K562 (cell line): Measurements from ENCODE around the gene USP48. TPM values are rescaled to one million over a fixed set of nuclear protein-coding genes. Genes with fewer than 3 reads are reported as not detected.
A peak's percentile ranks its signal among the peaks of the same experiment; 100 is the strongest.

Experiments used
- ATAC-seq: fragments of 200-7000 bp; cut with Tn5 transposase; 3 replicates; pipeline ENCODE4 v1.9.1; 2020; ENCODE audit warnings: moderate library complexity
- BruUV-seq: library from RNA; stranded (reverse); fragments of 400-500 nt; replicated peaks from 2 replicates; lab custom pipeline; 2021; lab: Mats Ljungman, UMichigan
- CTCF ChIA-PET: fragments of 300-600 bp; formaldehyde crosslinking; extraction: SDS; loops from one replicate; lab custom pipeline; 2021; ENCODE audit warnings: low intra/inter-chr PET ratio; lab: Yijun Ruan, JAX
- POLR2A ChIA-PET: fragments of 300-600, 350-650 bp; sonication (Branson Sonifier 250); formaldehyde crosslinking; extraction: SDS; loops from one replicate; lab custom pipeline; 2021; ENCODE audit warnings: antibody characterized with exemption, inconsistent platforms; lab: Yijun Ruan, JAX
- DNase-seq, 4 experiments: peaks; one replicate each; pipeline versions ENCODE4 v3.0.0 to v3.0.0-alpha.2; 2011 to 2018; ENCODE audit warnings: low spot score in 3 of 4, mixed read lengths in 3 of 4; ENCODE audit errors: extremely low read depth in 1 of 4
- FAIRE-seq: peaks from 2 replicates; lab custom pipeline; 2011; peaks lifted over from hg19 to GRCh38; lab: Jason Lieb, UNC
- H2AFZ ChIP-seq: 2 replicates; pipeline ENCODE4 v1.6.0; 2011; ENCODE audit warnings: low read depth, low read length, control low read depth, inconsistent platforms
- H3K27ac ChIP-seq: fragments of 200-600 bp; 3 replicates; pipeline ENCODE4 v1.8.0; 2011; ENCODE audit warnings: low read depth, mild to moderate bottlenecking, control low read depth, inconsistent platforms, low read length, moderate library complexity, mixed read lengths; ENCODE audit errors: extremely low read depth
- H3K27me3 ChIP-seq, 2 experiments: fragments of 300-600 bp in 1 of 2; 2 replicates in 1 of 2; 3 replicates in 1 of 2; pipeline versions ENCODE4 v1.6.0 to v1.8.0; 2011; ENCODE audit warnings: inconsistent platforms in 2 of 2, low read length in 2 of 2, mild to moderate bottlenecking in 1 of 2, mixed read lengths in 1 of 2, moderate library complexity in 1 of 2; ENCODE audit not compliant: control insufficient read depth in 2 of 2, insufficient read depth in 2 of 2
- H3K36me3 ChIP-seq: fragments of 300-600 bp; 3 replicates; pipeline ENCODE4 v1.8.0; 2011; ENCODE audit warnings: mild to moderate bottlenecking, low read length, inconsistent platforms; ENCODE audit not compliant: control insufficient read depth, insufficient read depth
- H3K4me1 ChIP-seq, 2 experiments: fragments of 200-600 bp in 1 of 2; replicated peaks in 1 of 2; 2 replicates in 1 of 2; 3 replicates in 1 of 2; pipeline versions ENCODE4 v1.5.1 to v1.8.0; 2011; ENCODE audit warnings: inconsistent platforms in 2 of 2, low read length in 2 of 2, mild to moderate bottlenecking in 1 of 2, mixed read lengths in 1 of 2, moderate library complexity in 1 of 2; ENCODE audit not compliant: control insufficient read depth in 2 of 2, insufficient read depth in 2 of 2
- H3K4me2 ChIP-seq: 2 replicates; pipeline ENCODE4 v1.6.1; 2011; ENCODE audit warnings: low read length, control low read depth, inconsistent platforms, mixed read lengths; ENCODE audit not compliant: insufficient read depth
- H3K4me3 ChIP-seq: fragments of 200-600 bp; sonication (generic), shearing (Covaris generic); 2 replicates; pipeline ENCODE4 v1.5.1; 2016; ENCODE audit warnings: control low read depth, inconsistent platforms
- H3K79me2 ChIP-seq: fragments of 200-600 bp; 3 replicates; pipeline ENCODE4 v1.8.0; 2011; ENCODE audit warnings: low read length, inconsistent platforms; ENCODE audit not compliant: control insufficient read depth, insufficient read depth
- H3K9ac ChIP-seq, 2 experiments: 2 replicates each; pipeline versions ENCODE4 v1.6.0 to v1.6.1; 2011; ENCODE audit warnings: low read depth in 2 of 2, low read length in 2 of 2, control low read depth in 1 of 2, inconsistent platforms in 1 of 2, mild to moderate bottlenecking in 1 of 2, mixed read lengths in 1 of 2; ENCODE audit not compliant: insufficient read depth in 1 of 2
- H3K9me1 ChIP-seq: one replicate; pipeline ENCODE4 v1.6.0; 2011; ENCODE audit warnings: inconsistent platforms, mild to moderate bottlenecking, low read length, moderate library complexity; ENCODE audit not compliant: control insufficient read depth, insufficient read depth
- H3K9me3 ChIP-seq: replicated peaks from 2 replicates; pipeline ENCODE4 v1.5.1; 2011; ENCODE audit warnings: low read depth, low read length, inconsistent platforms; ENCODE audit not compliant: control insufficient read depth, insufficient read depth
- H4K20me1 ChIP-seq: replicated peaks from 2 replicates; pipeline ENCODE4 v1.6.1; 2011; ENCODE audit warnings: low read length, inconsistent platforms, mixed read lengths; ENCODE audit not compliant: control insufficient read depth, insufficient read depth
- BHLHE40 ChIP-seq: IDR thresholded peaks from 2 replicates; pipeline ENCODE4 v1.6.1; 2011; ENCODE audit warnings: low read length, improper control_type of control experiment
- EP300 ChIP-seq: IDR thresholded peaks from 2 replicates; pipeline ENCODE4 v1.6.1; 2012; ENCODE audit warnings: low read length, improper control_type of control experiment
- ETV5 ChIP-seq: sonication (generic); formaldehyde crosslinking; IDR thresholded peaks from 2 replicates; pipeline ENCODE4 v1.4.0; 2020; ENCODE audit warnings: low read depth, mild to moderate bottlenecking, missing genetic modification reagents
- JUND ChIP-seq, 2 experiments: IDR thresholded peaks; 2 replicates in 1 of 2; 3 replicates in 1 of 2; pipeline ENCODE4 v1.6.1; 2011; ENCODE audit warnings: borderline replicate concordance in 2 of 2, low read depth in 2 of 2, low read length in 2 of 2, improper control_type of control experiment in 1 of 2, missing biosample characterization in 1 of 2, missing genetic modification characterization in 1 of 2, missing genetic modification reagents in 1 of 2
- PBX2 ChIP-seq, 2 experiments: IDR thresholded peaks in 1 of 2; conservative IDR thresholded peaks in 1 of 2; 2 replicates each; pipeline ENCODE4 v1.6.1; 2016; ENCODE audit warnings: low read depth in 2 of 2, mild to moderate bottlenecking in 1 of 2, missing compliant biosample characterization in 1 of 2, missing genetic modification characterization in 1 of 2, moderate library complexity in 1 of 2
- USF1 ChIP-seq: sonication (generic); formaldehyde crosslinking; IDR thresholded peaks from 2 replicates; pipeline ENCODE4 v1.9.0; 2022; ENCODE audit warnings: mild to moderate bottlenecking, missing genetic modification reagents
- WGBS: fragments of 100-300 bp; shearing (Covaris generic); methylation state at CpG from one replicate; pipeline ENCODE4 v1.1.6; 2016; ENCODE audit warnings: low coverage, mixed read lengths; ENCODE audit not compliant: insufficient coverage; ENCODE audit errors: missing lambda C conversion rate; 5-methylcytosine and 5-hydroxymethylcytosine counted together
- in situ Hi-C: fragments of 300-500 bp; cut with MboI; formaldehyde crosslinking; loops from 4 replicates; pipeline ENCODE4 v1.15.0; 2018; ENCODE audit warnings: inconsistent platforms, mixed read lengths
- intact Hi-C: fragments of 100-400 bp; cut with micrococcal nuclease; formaldehyde crosslinking; loops from 2 replicates; pipeline ENCODE4 v1.14.2; 2022
- polyA plus RNA-seq, 8 experiments: library from polyadenylated mRNA; depleted of rRNA in 4 of 8; stranded (reverse) in 5 of 8; unstranded in 3 of 8; fragments of >200 nt; fragmentation: Nextera tagmentation in 2 of 8; fragmentation: Illumina TruSeq in 1 of 8; extraction: Ambion mirVana in 2 of 8; extraction: Trizol in 1 of 8; gene quantifications; 2 replicates each; pipeline versions ENCODE4 v1.2.1 to v1.2.3, GENCODE V29; 2011 to 2014; ENCODE audit warnings: inconsistent platforms in 1 of 8, missing spikeins in 1 of 8
- total RNA-seq, 7 experiments: library from RNA; depleted of rRNA in 6 of 7; stranded (reverse); fragments of >200 nt in 6 of 7; fragmentation: Illumina TruSeq in 2 of 7; extraction: Trizol in 2 of 7; gene quantifications; 2 replicates each; pipeline versions ENCODE4 v1.2.1 to v1.2.3, GENCODE V29; 2011 to 2021; ENCODE audit warnings: low replicate concordance in 1 of 7
- TF ChIP-seq, protein P1 (sequence below): fragments of 450-650 bp; IDR thresholded peaks from 2 replicates; pipeline ENCODE4 v1.6.1; 2016; ENCODE audit warnings: low read depth

USP48 gene
- total and polyA plus RNA-seq, 9 of the 15 experiments (the other 6 are each of a cell fraction or from before 2014, with no cell fraction given), result 23.3 to 123 (median 106) TPM

GRCh38 chr1:21638531-21639341 is 144.2 kb downstream of the USP48 start:
- 15% methylated on average over 10 of the region's 10 CpGs for WGBS
- peak overlapping the region; percentile 67 for H3K4me2 ChIP-seq
- BruUV-seq, result no TSS peak
- TF ChIP-seq PBX2 (CRISPR knock-in tag; IDR thresholded peaks at IDR 0.05; ENCODE audit: low read depth) (no peak), PBX2 (tag; conservative IDR thresholded peaks at IDR 0.05; ENCODE audit: low read depth) (0 out of 2 replicates have a peak, but pooled peaks have one; percentile 27), ETV5 (CRISPR knock-in tag) (0 out of 2 replicates have a peak, but pooled peaks have one; percentile 23), BHLHE40 (peak; percentile 82), EP300 (peak; percentile 72), JUND (IDR thresholded peaks at IDR 0.05; ENCODE audit: borderline replicate concordance, low read depth, low read length) (peak; percentile 99), JUND (tag; IDR thresholded peaks at IDR 0.05; ENCODE audit: borderline replicate concordance, low read depth, low read length) (peak; percentile 99), USF1 (0 out of 2 replicates have a peak, but pooled peaks have one; percentile 38)
- TF ChIP-seq, protein P1, sequence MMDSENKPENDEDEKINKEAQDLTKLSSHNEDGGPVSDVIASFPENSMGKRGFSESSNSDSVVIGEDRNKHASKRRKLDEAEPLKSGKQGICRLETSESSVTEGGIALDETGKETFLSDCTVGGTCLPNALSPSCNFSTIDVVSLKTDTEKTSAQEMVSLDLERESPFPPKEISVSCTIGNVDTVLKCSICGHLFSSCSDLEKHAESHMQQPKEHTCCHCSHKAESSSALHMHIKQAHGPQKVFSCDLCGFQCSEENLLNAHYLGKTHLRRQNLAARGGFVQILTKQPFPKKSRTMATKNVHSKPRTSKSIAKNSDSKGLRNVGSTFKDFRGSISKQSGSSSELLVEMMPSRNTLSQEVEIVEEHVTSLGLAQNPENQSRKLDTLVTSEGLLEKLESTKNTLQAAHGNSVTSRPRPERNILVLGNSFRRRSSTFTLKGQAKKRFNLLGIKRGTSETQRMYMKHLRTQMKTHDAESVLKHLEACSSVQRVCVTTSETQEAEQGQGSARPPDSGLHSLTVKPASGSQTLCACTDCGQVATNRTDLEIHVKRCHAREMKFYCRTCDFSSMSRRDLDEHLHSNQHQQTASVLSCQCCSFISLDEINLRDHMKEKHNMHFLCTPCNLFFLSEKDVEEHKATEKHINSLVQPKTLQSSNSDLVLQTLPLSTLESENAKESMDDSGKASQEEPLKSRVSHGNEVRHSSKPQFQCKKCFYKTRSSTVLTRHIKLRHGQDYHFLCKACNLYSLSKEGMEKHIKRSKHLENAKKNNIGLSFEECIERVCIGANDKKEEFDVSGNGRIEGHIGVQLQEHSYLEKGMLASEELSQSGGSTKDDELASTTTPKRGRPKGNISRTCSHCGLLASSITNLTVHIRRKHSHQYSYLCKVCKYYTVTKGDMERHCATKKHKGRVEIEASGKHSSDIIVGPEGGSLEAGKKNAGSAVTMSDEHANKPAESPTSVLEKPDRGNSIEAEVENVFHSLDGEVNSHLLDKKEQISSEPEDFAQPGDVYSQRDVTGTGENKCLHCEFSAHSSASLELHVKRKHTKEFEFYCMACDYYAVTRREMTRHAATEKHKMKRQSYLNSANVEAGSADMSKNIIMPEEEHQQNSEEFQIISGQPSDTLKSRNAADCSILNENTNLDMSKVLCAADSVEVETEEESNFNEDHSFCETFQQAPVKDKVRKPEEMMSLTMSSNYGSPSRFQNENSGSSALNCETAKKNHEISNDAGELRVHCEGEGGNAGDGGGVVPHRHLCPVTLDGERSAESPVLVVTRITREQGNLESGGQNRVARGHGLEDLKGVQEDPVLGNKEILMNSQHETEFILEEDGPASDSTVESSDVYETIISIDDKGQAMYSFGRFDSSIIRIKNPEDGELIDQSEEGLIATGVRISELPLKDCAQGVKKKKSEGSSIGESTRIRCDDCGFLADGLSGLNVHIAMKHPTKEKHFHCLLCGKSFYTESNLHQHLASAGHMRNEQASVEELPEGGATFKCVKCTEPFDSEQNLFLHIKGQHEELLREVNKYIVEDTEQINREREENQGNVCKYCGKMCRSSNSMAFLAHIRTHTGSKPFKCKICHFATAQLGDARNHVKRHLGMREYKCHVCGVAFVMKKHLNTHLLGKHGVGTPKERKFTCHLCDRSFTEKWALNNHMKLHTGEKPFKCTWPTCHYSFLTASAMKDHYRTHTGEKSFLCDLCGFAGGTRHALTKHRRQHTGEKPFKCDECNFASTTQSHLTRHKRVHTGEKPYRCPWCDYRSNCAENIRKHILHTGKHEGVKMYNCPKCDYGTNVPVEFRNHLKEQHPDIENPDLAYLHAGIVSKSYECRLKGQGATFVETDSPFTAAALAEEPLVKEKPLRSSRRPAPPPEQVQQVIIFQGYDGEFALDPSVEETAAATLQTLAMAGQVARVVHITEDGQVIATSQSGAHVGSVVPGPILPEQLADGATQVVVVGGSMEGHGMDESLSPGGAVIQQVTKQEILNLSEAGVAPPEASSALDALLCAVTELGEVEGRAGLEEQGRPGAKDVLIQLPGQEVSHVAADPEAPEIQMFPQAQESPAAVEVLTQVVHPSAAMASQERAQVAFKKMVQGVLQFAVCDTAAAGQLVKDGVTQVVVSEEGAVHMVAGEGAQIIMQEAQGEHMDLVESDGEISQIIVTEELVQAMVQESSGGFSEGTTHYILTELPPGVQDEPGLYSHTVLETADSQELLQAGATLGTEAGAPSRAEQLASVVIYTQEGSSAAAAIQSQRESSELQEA, result no peak

More at GRCh38 chr1:21638531-21639341, 144.2 kb downstream of the USP48 start:
- Histone ChIP-seq H3K79me2 (peaks cover 2% of the 10 kb centered on the region; the same call in 1 of the 3 replicates), H3K27ac (peak overlapping the region; percentile 78), H3K27me3 (no peaks in the 10 kb centered on the region), H3K36me3 (peaks cover 11% of the 10 kb centered on the region; the same call in 1 of the 3 replicates), H3K9me3 (no peaks in the 10 kb centered on the region), H3K4me1 (peaks cover 45 to 60% of the 10 kb centered on the region in 2 experiments), H3K9me1 (no peaks in the 10 kb centered on the region), H4K20me1 (no peaks in the 10 kb centered on the region; the same call in 1 of the 2 replicates), H3K9ac (peak overlapping the region; percentile 50 to 89), H2AFZ (no peak overlapping the region), H3K4me3 (no peak overlapping the region)
- ChIA-PET POLR2A (interaction anchor here (0.5 to 4.8 kb wide), 8 partner anchors 8 to 426 kb away, joined by 3 to 23 read pairs (median 3); no protein-coding TSS in a partner anchor), CTCF (no interaction called here)
- DNase-seq (peak; percentile 79 to 89 (median 83)), FAIRE-seq (peak; percentile 83), ATAC-seq (peak; percentile 81)
- in situ Hi-C loops (no loop called here), intact Hi-C loops (no loop called here)
